Activated T-cell treated with anti-CD3 and anti-CD28 coated beads for 24 hours (primary cell): ENCODE data around the gene DYDC1.
A peak's percentile ranks its signal among the peaks of the same experiment; 100 is the strongest.
"Not testable (repeated sequence)": the region's sequence is repeated elsewhere in the genome, so short reads cannot be mapped to it uniquely, and the experiment has no call there.

Experiments
- DNase-seq: peaks from one replicate; pipeline ENCODE4 v3.0.0-alpha.2; 2020; ENCODE audit warnings: low read depth

The DYDC1 gene

DNA sequence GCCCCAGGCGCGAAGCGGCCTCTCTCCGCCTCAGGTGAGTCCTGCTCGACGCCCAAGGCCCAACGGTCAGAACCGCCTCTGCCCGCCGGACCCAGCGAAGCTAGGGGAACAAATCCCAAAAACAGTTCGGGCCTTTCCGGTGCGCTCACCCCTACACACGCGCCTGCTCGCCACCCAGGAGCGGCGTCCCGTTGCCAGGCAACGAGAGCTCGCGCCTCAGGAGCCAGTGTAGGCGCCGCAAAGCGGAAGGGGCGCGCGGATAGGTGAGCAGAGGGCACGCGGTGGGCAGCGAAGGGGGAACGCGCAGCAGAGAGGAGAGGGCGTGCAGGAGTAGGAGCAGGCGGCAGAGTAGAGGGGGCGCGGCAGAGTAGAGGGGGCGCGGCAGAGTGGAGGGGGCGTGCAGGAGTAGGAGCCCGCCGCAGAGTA is at the start of gene DYDC1, which contains the start of gene DYDC2:
TSS of gene DYDC1 (minus strand) at position 193 of the 426 bp plus-strand sequence. CDS start 4,154 bp downstream, outside the sequence.
TSS of gene DYDC2 (plus strand) at position 219 of the 426 bp plus-strand sequence. CDS start 5,663 bp downstream, outside the sequence.
- DNase-seq, result peak; percentile 29

- DNase-seq, result no peak
Measured at GRCh38 chr10:80406204-80406603, 49.6 kb upstream of the DYDC1 start.

DNA sequence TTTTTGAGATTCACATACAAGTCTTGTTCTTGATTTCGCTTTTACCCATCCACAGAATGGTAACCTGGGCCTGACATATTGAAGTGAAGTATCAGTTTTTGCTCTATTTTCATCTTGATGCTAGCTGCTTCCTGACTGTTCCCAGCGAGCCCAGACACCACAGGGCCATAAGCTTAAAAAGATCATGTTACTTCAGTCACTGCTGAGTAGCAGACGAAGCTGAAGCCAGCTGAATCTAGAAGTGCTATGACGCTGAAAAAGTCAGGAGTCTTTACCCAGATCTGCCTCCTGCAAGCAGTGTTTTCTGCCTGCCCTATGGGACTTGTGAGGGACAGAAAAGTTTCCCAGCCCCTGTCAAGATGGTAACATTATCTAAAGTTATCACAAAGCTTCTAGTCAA is 49.1 kb upstream of the DYDC1 start:
- DNase-seq, result no peak

- no peak for DNase-seq
Measured at GRCh38 chr10:80405035-80405434, 48.5 kb upstream of the DYDC1 start.

GRCh38 chr10:80400136-80400804 is 43.7 kb upstream of the DYDC1 start:
- no peak for DNase-seq

DNA sequence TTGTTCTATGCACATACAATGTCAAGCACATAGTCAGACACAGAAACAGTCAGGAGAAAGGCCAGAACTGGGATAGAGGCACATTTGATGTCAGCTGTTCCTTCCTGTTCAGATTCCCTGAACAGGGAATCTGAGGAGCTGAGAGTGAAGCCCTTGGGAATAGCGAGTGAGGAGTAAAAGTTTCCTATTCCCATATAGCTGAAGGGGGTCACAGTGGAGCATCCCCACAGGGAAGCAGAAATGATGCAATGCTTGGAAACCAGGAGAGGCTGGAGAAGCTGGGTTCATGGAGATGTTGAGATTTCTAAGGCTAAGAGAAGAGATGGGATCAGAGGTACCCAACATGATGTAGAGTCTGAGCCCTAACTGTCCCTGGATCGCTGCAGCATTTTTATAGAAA is 40.5 kb upstream of the DYDC1 start:
- DNase-seq, result no peak

GRCh38 chr10:80394358-80394916 is 37.9 kb upstream of the DYDC1 start:
- DNase-seq, result no peak

DNA sequence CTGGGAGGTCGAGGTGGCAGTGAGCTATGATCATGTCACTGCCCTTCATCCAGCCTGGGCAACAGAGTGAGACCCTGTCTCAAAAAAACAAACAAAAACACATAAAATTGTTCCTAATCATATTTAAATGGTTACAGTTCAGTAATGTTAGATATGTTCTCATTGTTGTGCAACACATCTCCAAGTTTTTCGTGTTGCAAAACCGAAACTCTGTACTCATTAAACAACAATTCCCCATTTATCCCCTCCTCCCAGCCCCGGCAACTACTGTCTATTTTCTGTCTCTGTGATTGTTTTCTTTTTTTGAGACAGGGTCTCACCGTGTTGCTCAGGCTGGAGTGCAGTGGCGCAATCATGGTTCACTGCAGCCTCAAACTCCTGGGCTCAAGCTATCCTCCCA is 35.7 kb upstream of the DYDC1 start:
- DNase-seq, result no peak

- no peak for DNase-seq
Measured at GRCh38 chr10:80390740-80391139, 34.2 kb upstream of the DYDC1 start.

GRCh38 chr10:80382989-80383388 is 26.4 kb upstream of the DYDC1 start:
- no peak for DNase-seq

DNA sequence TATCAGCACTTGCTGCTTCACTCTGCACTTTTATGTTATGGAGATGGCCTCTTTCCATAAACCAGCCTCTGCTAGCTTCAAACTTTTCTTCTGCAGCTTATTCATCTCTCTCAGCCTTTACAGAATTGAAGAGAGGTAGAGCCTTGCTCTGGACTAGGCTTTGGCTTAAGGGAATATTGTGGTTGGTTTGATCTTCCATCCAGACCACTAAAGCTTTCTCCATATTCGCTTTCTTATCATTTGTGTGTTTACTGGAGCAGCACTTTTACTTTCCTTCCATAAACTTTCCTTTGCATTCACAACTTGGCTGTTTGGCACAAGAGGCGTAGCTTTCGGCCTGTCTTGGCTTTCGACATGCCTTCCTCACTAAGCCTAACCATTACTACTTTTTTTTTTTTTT is 23.6 kb upstream of the DYDC1 start:
- DNase-seq, result no peak

GRCh38 chr10:80379701-80380100 is 23.1 kb upstream of the DYDC1 start:
- no peak for DNase-seq

GRCh38 chr10:80373502-80373901 is 16.9 kb upstream of the DYDC1 start:
- no peak for DNase-seq

- DNase-seq, result no peak
Measured at GRCh38 chr10:80372675-80373074, 16.1 kb upstream of the DYDC1 start.

GRCh38 chr10:80371467-80371866 is 14.9 kb upstream of the DYDC1 start:
- DNase-seq, result no peak

GRCh38 chr10:80365510-80365909 is 9.0 kb upstream of the DYDC1 start:
- DNase-seq, result no peak

DNA sequence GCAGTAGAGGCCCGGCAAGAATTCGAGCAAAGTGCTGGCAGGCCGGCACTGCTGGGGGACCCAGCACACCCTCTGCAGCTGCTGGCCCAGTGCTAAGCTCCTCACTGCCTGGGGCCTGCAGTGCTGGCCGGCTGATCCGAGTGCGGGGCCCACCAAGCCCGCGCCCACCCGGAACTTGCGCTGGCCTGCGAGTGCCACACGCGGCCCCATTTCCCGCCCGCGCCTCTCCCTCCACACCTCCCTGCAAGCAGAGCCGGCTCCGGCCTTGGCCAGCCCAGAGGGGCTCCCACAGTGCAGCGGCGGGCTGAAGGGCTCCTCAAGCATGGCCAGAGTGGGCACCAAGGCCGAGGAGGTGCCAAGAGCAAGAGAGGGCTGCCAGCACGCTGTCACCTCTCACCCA is 3.1 kb upstream of the DYDC1 start:
- no peak for DNase-seq

- DNase-seq, result not testable (repeated sequence)
Measured at GRCh38 chr10:80358925-80359324, 2.4 kb upstream of the DYDC1 start.

GRCh38 chr10:80357851-80358125 is 1.2 kb upstream of the DYDC1 start:
- DNase-seq, result no peak

GRCh38 chr10:80356989-80357850 is 665 bp upstream of the DYDC1 start:
- DNase-seq, result no peak

- DNase-seq, result no peak
Measured at GRCh38 chr10:80351220-80351619, 5.3 kb downstream of the DYDC1 start.

GRCh38 chr10:80350251-80350650 is 6.3 kb downstream of the DYDC1 start:
- no peak for DNase-seq

- DNase-seq, result no peak
Measured at GRCh38 chr10:80344912-80345311, 11.6 kb downstream of the DYDC1 start.
